GM10248 (cell line): ENCODE measurements around the gene YIPF6.
A peak's percentile ranks its signal among the peaks of the same experiment; 100 is the strongest.

Source experiments
- CTCF ChIA-PET: fragments of 300-600 bp; sonication (Branson Sonifier 250); formaldehyde crosslinking; extraction: SDS; loops from one replicate; lab custom pipeline; 2021; ENCODE audit warnings: antibody characterized with exemption; lab: Yijun Ruan, JAX
- POLR2A ChIA-PET: fragments of 350-650 bp; sonication (Branson Sonifier 250); formaldehyde crosslinking; extraction: SDS; loops from one replicate; lab custom pipeline; 2020; ENCODE audit warnings: antibody characterized with exemption; lab: Yijun Ruan, JAX
- DNase-seq: peaks from one replicate; pipeline ENCODE4 v3.0.0; 2012; ENCODE audit errors: extremely low spot score
- TF ChIP-seq, protein P1 (sequence below): IDR thresholded peaks from 2 replicates; pipeline ENCODE4 v1.5.1; 2012; ENCODE audit warnings: mild to moderate bottlenecking, low read depth; ENCODE audit errors: extremely low read depth, missing control alignments, control extremely low read depth

The YIPF6 gene

GRCh38 chrX:68498508-68499379 lies at the start of gene YIPF6:
YIPF6 (plus strand) TSS chrX:68499051; CDS start chrX:68499067, 16 bp downstream.
- peak; percentile 79 for DNase-seq
- CTCF ChIA-PET = no interaction called here
- POLR2A ChIA-PET = no interaction called here
- TF ChIP-seq, protein P1, sequence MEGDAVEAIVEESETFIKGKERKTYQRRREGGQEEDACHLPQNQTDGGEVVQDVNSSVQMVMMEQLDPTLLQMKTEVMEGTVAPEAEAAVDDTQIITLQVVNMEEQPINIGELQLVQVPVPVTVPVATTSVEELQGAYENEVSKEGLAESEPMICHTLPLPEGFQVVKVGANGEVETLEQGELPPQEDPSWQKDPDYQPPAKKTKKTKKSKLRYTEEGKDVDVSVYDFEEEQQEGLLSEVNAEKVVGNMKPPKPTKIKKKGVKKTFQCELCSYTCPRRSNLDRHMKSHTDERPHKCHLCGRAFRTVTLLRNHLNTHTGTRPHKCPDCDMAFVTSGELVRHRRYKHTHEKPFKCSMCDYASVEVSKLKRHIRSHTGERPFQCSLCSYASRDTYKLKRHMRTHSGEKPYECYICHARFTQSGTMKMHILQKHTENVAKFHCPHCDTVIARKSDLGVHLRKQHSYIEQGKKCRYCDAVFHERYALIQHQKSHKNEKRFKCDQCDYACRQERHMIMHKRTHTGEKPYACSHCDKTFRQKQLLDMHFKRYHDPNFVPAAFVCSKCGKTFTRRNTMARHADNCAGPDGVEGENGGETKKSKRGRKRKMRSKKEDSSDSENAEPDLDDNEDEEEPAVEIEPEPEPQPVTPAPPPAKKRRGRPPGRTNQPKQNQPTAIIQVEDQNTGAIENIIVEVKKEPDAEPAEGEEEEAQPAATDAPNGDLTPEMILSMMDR = no peak

- POLR2A ChIA-PET = no interaction called here
- CTCF ChIA-PET = no interaction called here
- TF ChIP-seq, protein P1 = no peak
These were observed 47.1 kb upstream of the YIPF6 start for GRCh38 chrX:68451720-68452119.

DNA sequence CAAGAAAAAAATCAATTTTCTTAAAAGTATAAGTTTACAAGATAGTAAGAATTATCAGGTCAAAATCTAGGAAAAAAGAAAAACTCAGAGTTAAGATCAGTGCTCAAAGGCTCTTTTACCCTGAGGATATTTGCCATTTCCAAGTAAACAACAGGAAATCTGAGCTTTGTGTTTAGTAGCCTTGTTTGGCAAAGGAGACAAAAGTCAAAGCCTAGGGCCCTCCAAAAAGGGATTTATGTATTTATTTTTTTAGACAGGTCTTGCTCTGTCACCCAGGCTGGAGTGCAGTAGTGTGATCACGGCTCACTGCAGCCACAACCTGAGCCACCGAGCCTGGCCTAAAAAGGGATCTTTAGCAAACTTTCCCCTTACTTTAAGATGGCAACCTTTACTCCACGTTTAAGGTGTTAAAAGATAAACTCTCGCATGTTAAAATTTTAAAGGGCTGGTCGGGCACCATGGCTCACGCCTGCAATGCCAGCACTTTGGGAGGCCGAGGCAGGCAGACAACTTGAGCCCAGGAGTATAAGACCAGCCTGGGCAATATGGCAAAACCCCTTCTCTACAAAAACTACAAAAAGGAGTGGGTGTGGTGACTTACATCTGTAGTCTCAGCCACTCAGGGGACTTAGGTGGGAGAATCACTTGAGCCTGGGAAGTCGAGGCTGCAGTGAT lies 44.2 kb upstream of the YIPF6 start:
- DNase-seq = no peak
- ChIA-PET CTCF (no interaction called here), POLR2A (no interaction called here)
- TF ChIP-seq, protein P1 = no peak

More at GRCh38 chrX:68451720-68452119, 47.1 kb upstream of the YIPF6 start:
- DNase-seq = no peak

GRCh38 chrX:68455151-68455510 lies 43.7 kb upstream of the YIPF6 start:
- POLR2A ChIA-PET = no interaction called here
- CTCF ChIA-PET = no interaction called here
- TF ChIP-seq, protein P1 = no peak
- DNase-seq = no peak

DNA sequence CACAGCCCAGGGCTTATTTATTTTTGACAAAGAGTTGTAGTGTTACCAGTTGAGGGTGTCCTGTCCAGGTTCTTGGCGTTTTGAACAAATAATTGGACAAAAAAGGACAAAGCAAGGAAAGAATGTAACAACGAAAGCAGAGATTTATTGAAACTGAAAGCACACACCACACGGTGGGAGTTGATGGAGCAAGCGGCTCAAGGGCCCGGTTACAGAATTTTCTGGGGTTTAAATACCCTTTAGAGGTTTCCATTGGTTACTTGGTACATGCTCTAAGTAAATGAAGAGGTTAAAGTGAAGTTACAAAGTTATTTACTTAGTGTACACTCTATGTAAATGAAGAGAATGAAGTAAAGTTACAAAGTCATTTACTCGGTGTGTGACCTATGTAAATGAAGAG lies 37.8 kb upstream of the YIPF6 start:
- ChIA-PET POLR2A (no interaction called here), CTCF (no interaction called here)
- TF ChIP-seq, protein P1 = no peak
- DNase-seq = no peak

- CTCF ChIA-PET = no interaction called here
- TF ChIP-seq, protein P1 = no peak
- POLR2A ChIA-PET = no interaction called here
- no peak for DNase-seq
These were observed 37.3 kb upstream of the YIPF6 start for GRCh38 chrX:68461576-68461975.
